Mammary epithelial cell (primary cell): ENCODE results near the gene SP1.

Source experiments
- CTCF ChIP-seq, 2 donors: IDR thresholded peaks in 1 of 2; conservative IDR thresholded peaks in 1 of 2; 2 replicates each; pipeline ENCODE4 v1.5.1; 2011 to 2012; ENCODE audit warnings: inconsistent platforms in 2 of 2, low read length in 2 of 2, mild to moderate bottlenecking in 2 of 2, control low read depth in 1 of 2, low read depth in 1 of 2; ENCODE audit not compliant: insufficient read depth in 1 of 2; ENCODE audit errors: extremely low read depth in 1 of 2
- EZH2 ChIP-seq: IDR thresholded peaks from 2 replicates; pipeline ENCODE4 v1.6.1; 2012; ENCODE audit warnings: low read length, inconsistent platforms, borderline replicate concordance

GRCh38 chr12:53379389-53380103, 430 bp upstream of the SP1 start:
- no peak for TF ChIP-seq EZH2
- no peak for TF ChIP-seq CTCF (conservative IDR thresholded peaks at IDR 0.05 in 1 of 2, IDR thresholded peaks at IDR 0.05 in 1 of 2; ENCODE audit: extremely low read depth in 1 of 2, insufficient read depth in 1 of 2, low read depth in 1 of 2, low read length in 2 of 2)
